H9 (cell line): ENCODE results near the gene CCDC137. TPM values are rescaled to one million over a fixed set of nuclear protein-coding genes. Genes with fewer than 3 reads are reported as not detected.

Experiments used
- DNase-seq: peaks from one replicate; pipeline ENCODE4 v3.0.0-alpha.2; 2017
- H2AFZ ChIP-seq: one replicate; pipeline ENCODE4 v1.6.1; 2013; ENCODE audit warnings: mild to moderate bottlenecking, low read length, control low read depth, moderate library complexity
- H2AK5ac ChIP-seq: 2 replicates; pipeline ENCODE4 v1.6.1; 2013; ENCODE audit warnings: low read length, control low read depth, mixed read lengths; ENCODE audit not compliant: insufficient read length
- H2BK120ac ChIP-seq: one replicate; pipeline ENCODE4 v1.6.1; 2013; ENCODE audit warnings: low read depth, mild to moderate bottlenecking, low read length, control low read depth, inconsistent platforms; ENCODE audit not compliant: poor library complexity, severe bottlenecking
- H2BK12ac ChIP-seq: 2 replicates; pipeline ENCODE4 v1.6.1; 2013; ENCODE audit warnings: low read length, control low read depth, mixed read lengths, low read depth; ENCODE audit not compliant: insufficient read length
- H2BK15ac ChIP-seq: 2 replicates; pipeline ENCODE4 v1.6.1; 2013; ENCODE audit warnings: low read depth, low read length, control low read depth
- H2BK20ac ChIP-seq: one replicate; pipeline ENCODE4 v1.6.1; 2013; ENCODE audit warnings: low read depth, mild to moderate bottlenecking, low read length, control low read depth, inconsistent platforms; ENCODE audit not compliant: poor library complexity, severe bottlenecking
- H2BK5ac ChIP-seq: 2 replicates; pipeline ENCODE4 v1.6.1; 2013; ENCODE audit warnings: low read length, control low read depth, mixed read lengths; ENCODE audit not compliant: insufficient read length
- H3K14ac ChIP-seq: 2 replicates; pipeline ENCODE4 v1.6.1; 2013; ENCODE audit warnings: low read length, control low read depth; ENCODE audit not compliant: insufficient read depth
- H3K18ac ChIP-seq: 2 replicates; pipeline ENCODE4 v1.6.1; 2013; ENCODE audit warnings: low read depth, mild to moderate bottlenecking, mixed read lengths, low read length, control low read depth; ENCODE audit not compliant: insufficient read length
- H3K23ac ChIP-seq: 2 replicates; pipeline ENCODE4 v1.6.1; 2013; ENCODE audit warnings: low read length, control low read depth, mixed read lengths, low read depth; ENCODE audit not compliant: insufficient read length
- H3K23me2 ChIP-seq: 2 replicates; pipeline ENCODE4 v1.6.1; 2013; ENCODE audit warnings: low read depth, mild to moderate bottlenecking, mixed read lengths, low read length, control low read depth; ENCODE audit not compliant: insufficient read length, poor library complexity, severe bottlenecking
- H3K27ac ChIP-seq: 2 replicates; pipeline ENCODE4 v1.5.1; 2013; ENCODE audit warnings: low read length, control low read depth, mixed read lengths, low read depth; ENCODE audit not compliant: insufficient read length
- H3K27me3 ChIP-seq: 2 replicates; pipeline ENCODE4 v1.6.1; 2013; ENCODE audit warnings: low read length, control low read depth, inconsistent platforms; ENCODE audit not compliant: insufficient read depth
- H3K4ac ChIP-seq: 2 replicates; pipeline ENCODE4 v1.6.1; 2013; ENCODE audit warnings: low read depth, mild to moderate bottlenecking, control low read depth, inconsistent platforms, low read length, moderate library complexity
- H3K4me1 ChIP-seq: 2 replicates; pipeline ENCODE4 v1.6.1; 2013; ENCODE audit warnings: low read length, control low read depth, inconsistent platforms; ENCODE audit not compliant: insufficient read depth
- H3K4me2 ChIP-seq: 2 replicates; pipeline ENCODE4 v1.6.1; 2013; ENCODE audit warnings: low read length, control low read depth, mixed read lengths; ENCODE audit not compliant: insufficient read length, insufficient read depth
- H3K56ac ChIP-seq: 2 replicates; pipeline ENCODE4 v1.6.1; 2013; ENCODE audit warnings: low read depth, mild to moderate bottlenecking, mixed read lengths, low read length, control low read depth; ENCODE audit not compliant: insufficient read length
- H3K79me1 ChIP-seq: 2 replicates; pipeline ENCODE4 v1.6.1; 2013; ENCODE audit warnings: low read depth, mild to moderate bottlenecking, moderate library complexity, low read length, control low read depth, inconsistent platforms; ENCODE audit not compliant: insufficient read depth, poor library complexity, severe bottlenecking
- H3K79me2 ChIP-seq: 2 replicates; pipeline ENCODE4 v1.6.1; 2013; ENCODE audit warnings: low read length, control low read depth, inconsistent platforms; ENCODE audit not compliant: insufficient read depth
- H3K9ac ChIP-seq: 2 replicates; pipeline ENCODE4 v1.6.1; 2013; ENCODE audit warnings: low read length, control low read depth, mixed read lengths; ENCODE audit not compliant: insufficient read length; ENCODE audit errors: extremely low read depth
- H3K9me3 ChIP-seq: one replicate; pipeline ENCODE4 v1.6.1; 2013; ENCODE audit warnings: low read depth, low read length, inconsistent platforms; ENCODE audit not compliant: control insufficient read depth
- H3T11ph ChIP-seq: one replicate; pipeline ENCODE4 v1.6.1; 2013; ENCODE audit warnings: mild to moderate bottlenecking, low read length, control low read depth, inconsistent platforms
- H4K20me1 ChIP-seq: one replicate; pipeline ENCODE4 v1.6.1; 2013; ENCODE audit not compliant: control insufficient read depth, insufficient read length, insufficient read depth
- H4K5ac ChIP-seq: 2 replicates; pipeline ENCODE4 v1.6.1; 2013; ENCODE audit warnings: low read depth, mild to moderate bottlenecking, mixed read lengths, low read length, control low read depth; ENCODE audit not compliant: insufficient read length
- H4K8ac ChIP-seq: replicated peaks from 2 replicates; pipeline ENCODE4 v1.6.1; 2013; ENCODE audit warnings: low read length, control low read depth, mixed read lengths, low read depth; ENCODE audit not compliant: insufficient read length
- H4K91ac ChIP-seq: 2 replicates; pipeline ENCODE4 v1.6.1; 2013; ENCODE audit warnings: low read depth, mild to moderate bottlenecking, moderate library complexity, mixed read lengths, low read length, control low read depth; ENCODE audit not compliant: insufficient read length
- H3K27ac Mint-ChIP-seq, 3 experiments: 2 replicates in 2 of 3; 3 replicates in 1 of 3; pipeline ENCODE4 v1.8.0; 2020 to 2021; ENCODE audit warnings: mixed read lengths in 3 of 3, mild to moderate bottlenecking in 1 of 3, moderate library complexity in 1 of 3
- H3K27me3 Mint-ChIP-seq: 2 replicates; pipeline ENCODE4 v1.8.0; 2021; ENCODE audit warnings: low read depth, mild to moderate bottlenecking, moderate library complexity, mixed read lengths
- H3K36me3 Mint-ChIP-seq, 3 experiments: 2 replicates in 2 of 3; 3 replicates in 1 of 3; pipeline ENCODE4 v1.8.0; 2020 to 2021; ENCODE audit warnings: low read depth in 3 of 3, mixed read lengths in 3 of 3; ENCODE audit not compliant: insufficient read depth in 1 of 3
- H3K4me1 Mint-ChIP-seq, 2 experiments: 2 replicates each; pipeline ENCODE4 v1.8.0; 2020; ENCODE audit warnings: mixed read lengths in 2 of 2
- H3K4me3 Mint-ChIP-seq, 2 experiments: 2 replicates in 1 of 2; 3 replicates in 1 of 2; pipeline ENCODE4 v1.8.0; 2020 to 2021; ENCODE audit warnings: mild to moderate bottlenecking in 2 of 2, mixed read lengths in 2 of 2, moderate library complexity in 1 of 2
- H3K9me3 Mint-ChIP-seq, 2 experiments: 2 replicates in 1 of 2; 3 replicates in 1 of 2; pipeline ENCODE4 v1.8.0; 2020; ENCODE audit warnings: mild to moderate bottlenecking in 2 of 2, mixed read lengths in 2 of 2, moderate library complexity in 1 of 2
- WGBS: extraction: QIAGEN DNeasy Blood & Tissue Kit; methylation state at CpG from one replicate; pipeline ENCODE4 v1.1.7; 2013; ENCODE audit warnings: missing lambda C conversion rate, low lambda C conversion rate, mixed read lengths; ENCODE audit not compliant: insufficient read length; ENCODE audit errors: extremely low coverage; 5-methylcytosine and 5-hydroxymethylcytosine counted together
- total RNA-seq: library from RNA; stranded (reverse); gene quantifications from 2 replicates; pipeline ENCODE4 v1.2.1, GENCODE V29; 2021
- TF ChIP-seq, protein P1 (sequence below): fragments of 200-600 bp; sonication (generic); conservative IDR thresholded peaks from 3 replicates; pipeline ENCODE4 v1.8.0; 2021; ENCODE audit warnings: antibody characterized with exemption, mild to moderate bottlenecking

Gene CCDC137
- total RNA-seq, 1 experiment from 2014 or later = 60.8 TPM

DNA sequence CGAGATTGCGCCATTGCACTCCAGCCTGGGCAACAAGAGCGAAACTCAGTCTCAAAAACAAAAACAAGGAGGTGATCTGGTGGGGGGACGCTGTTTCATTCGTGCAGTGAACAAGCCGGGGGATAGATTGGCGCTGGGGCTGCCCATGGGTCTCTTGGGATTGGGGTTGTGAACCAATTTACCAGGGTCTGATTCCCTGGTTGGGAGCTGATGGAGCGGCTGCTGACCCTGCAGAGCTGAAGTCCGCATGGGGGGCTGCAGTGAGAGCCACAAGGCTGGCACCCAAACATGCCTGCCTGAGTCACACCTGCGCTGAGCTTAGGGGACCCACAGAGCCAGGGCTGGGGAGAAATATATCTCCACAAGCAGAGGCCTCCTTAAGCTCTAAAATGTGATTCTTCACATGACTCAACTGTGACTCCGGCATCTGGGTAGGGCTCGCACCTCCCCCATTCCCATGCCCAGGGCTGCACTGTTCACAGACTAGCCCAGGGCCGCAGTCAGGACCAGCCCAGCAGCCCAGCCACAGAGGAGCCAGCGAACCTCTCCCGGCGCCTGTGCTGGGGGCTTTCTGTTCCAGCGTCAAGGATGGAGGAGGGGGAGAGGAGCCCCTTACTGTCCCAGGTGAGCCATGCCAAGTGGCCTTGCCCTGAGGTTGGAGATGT is 24.6 kb upstream of the CCDC137 start:
- no peaks in the 10 kb centered on the region for H3K79me2 ChIP-seq
- no peaks in the 10 kb centered on the region for H3K9me3 ChIP-seq
- no peak overlapping the region for H3K18ac ChIP-seq
- H3K4me1 ChIP-seq = no peaks in the 10 kb centered on the region
- H3K4ac ChIP-seq = no peak overlapping the region
- H2AK5ac ChIP-seq = no peak overlapping the region
- no peak overlapping the region for H4K91ac ChIP-seq
- no peak overlapping the region for H2BK12ac ChIP-seq
- H3K36me3 Mint-ChIP-seq = no peaks in the 10 kb centered on the region
- no peak for DNase-seq
- no peaks in the 10 kb centered on the region for H3K79me1 ChIP-seq
- H3K23me2 ChIP-seq = peaks cover 3% of the 10 kb centered on the region
- no peaks in the 10 kb centered on the region for H3K27me3 ChIP-seq
- H3K56ac ChIP-seq = no peak overlapping the region
- peak overlapping the region in 1 of 2 experiments; percentile 31; a peak in 1 of 5 replicates for H3K4me3 Mint-ChIP-seq
- no peak overlapping the region for H2BK120ac ChIP-seq
- H2AFZ ChIP-seq = no peak overlapping the region
- H3K4me1 Mint-ChIP-seq = 0 out of 4 replicates have a peak, but pooled peaks cover 0 to 2% of the 10 kb centered on the region in 2 experiments
- no peak overlapping the region for H2BK20ac ChIP-seq
- H3K23ac ChIP-seq = no peak overlapping the region
- no CpG with 5 or more reads among the region's 17 CpGs for WGBS
- no peaks in the 10 kb centered on the region for H4K20me1 ChIP-seq
- H2BK15ac ChIP-seq = no peak overlapping the region
- H4K5ac ChIP-seq = no peak overlapping the region
- no peak overlapping the region for H3K4me2 ChIP-seq
- H3K9ac ChIP-seq = no peak overlapping the region
- H3K27ac ChIP-seq = no peak overlapping the region
- H3K9me3 Mint-ChIP-seq = no peaks in the 10 kb centered on the region
- no peak overlapping the region for H3T11ph ChIP-seq
- H4K8ac ChIP-seq = no peak overlapping the region
- TF ChIP-seq, protein P1, sequence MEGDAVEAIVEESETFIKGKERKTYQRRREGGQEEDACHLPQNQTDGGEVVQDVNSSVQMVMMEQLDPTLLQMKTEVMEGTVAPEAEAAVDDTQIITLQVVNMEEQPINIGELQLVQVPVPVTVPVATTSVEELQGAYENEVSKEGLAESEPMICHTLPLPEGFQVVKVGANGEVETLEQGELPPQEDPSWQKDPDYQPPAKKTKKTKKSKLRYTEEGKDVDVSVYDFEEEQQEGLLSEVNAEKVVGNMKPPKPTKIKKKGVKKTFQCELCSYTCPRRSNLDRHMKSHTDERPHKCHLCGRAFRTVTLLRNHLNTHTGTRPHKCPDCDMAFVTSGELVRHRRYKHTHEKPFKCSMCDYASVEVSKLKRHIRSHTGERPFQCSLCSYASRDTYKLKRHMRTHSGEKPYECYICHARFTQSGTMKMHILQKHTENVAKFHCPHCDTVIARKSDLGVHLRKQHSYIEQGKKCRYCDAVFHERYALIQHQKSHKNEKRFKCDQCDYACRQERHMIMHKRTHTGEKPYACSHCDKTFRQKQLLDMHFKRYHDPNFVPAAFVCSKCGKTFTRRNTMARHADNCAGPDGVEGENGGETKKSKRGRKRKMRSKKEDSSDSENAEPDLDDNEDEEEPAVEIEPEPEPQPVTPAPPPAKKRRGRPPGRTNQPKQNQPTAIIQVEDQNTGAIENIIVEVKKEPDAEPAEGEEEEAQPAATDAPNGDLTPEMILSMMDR = no peak
- H3K27ac Mint-ChIP-seq = peak overlapping the region; percentile 52 to 74 (median 67); a peak in 4 of 7 replicates
- H3K27me3 Mint-ChIP-seq = no peaks in the 10 kb centered on the region
- no peak overlapping the region; the same call in 1 of the 2 replicates for H3K14ac ChIP-seq
- H2BK5ac ChIP-seq = no peak overlapping the region
